ENCODE results near the gene OTULINL.

Gene OTULINL

DNA sequence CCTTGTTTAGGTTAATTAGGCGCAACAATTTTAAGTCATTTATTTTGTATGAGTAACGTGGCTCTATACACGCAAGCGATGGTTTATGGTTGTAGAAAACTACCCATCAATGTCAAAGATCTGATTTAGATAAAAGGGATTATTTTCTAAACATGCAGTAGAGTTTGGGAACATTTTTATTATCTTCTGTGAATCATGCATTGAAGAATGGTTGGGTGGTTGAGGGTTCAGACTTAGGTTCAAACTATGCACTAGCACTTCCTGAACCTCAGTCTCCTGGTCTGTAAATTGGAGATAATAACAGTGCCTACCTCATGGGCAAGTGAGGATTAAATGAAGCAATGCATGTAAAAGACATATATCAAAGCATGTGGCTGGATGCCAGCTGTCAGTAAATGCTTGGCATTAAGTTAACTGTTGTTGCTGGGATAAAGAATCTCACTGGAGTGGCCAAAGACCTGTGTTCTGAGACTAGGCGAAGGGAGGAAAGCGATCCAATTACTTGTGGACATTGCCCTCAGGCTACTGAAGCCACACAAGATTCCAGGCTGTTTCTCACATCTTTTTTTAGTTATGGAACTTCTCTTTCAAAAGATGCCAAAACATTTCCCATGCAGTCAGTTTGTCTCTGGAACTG lies 1.1 kb upstream of the OTULINL start (continued):
- TF ChIP-seq, protein P1, sequence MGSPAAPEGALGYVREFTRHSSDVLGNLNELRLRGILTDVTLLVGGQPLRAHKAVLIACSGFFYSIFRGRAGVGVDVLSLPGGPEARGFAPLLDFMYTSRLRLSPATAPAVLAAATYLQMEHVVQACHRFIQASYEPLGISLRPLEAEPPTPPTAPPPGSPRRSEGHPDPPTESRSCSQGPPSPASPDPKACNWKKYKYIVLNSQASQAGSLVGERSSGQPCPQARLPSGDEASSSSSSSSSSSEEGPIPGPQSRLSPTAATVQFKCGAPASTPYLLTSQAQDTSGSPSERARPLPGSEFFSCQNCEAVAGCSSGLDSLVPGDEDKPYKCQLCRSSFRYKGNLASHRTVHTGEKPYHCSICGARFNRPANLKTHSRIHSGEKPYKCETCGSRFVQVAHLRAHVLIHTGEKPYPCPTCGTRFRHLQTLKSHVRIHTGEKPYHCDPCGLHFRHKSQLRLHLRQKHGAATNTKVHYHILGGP (tag by site-specific recombination; IDR thresholded peaks at IDR 0.05), result no peak
- TF ChIP-seq, protein P2, sequence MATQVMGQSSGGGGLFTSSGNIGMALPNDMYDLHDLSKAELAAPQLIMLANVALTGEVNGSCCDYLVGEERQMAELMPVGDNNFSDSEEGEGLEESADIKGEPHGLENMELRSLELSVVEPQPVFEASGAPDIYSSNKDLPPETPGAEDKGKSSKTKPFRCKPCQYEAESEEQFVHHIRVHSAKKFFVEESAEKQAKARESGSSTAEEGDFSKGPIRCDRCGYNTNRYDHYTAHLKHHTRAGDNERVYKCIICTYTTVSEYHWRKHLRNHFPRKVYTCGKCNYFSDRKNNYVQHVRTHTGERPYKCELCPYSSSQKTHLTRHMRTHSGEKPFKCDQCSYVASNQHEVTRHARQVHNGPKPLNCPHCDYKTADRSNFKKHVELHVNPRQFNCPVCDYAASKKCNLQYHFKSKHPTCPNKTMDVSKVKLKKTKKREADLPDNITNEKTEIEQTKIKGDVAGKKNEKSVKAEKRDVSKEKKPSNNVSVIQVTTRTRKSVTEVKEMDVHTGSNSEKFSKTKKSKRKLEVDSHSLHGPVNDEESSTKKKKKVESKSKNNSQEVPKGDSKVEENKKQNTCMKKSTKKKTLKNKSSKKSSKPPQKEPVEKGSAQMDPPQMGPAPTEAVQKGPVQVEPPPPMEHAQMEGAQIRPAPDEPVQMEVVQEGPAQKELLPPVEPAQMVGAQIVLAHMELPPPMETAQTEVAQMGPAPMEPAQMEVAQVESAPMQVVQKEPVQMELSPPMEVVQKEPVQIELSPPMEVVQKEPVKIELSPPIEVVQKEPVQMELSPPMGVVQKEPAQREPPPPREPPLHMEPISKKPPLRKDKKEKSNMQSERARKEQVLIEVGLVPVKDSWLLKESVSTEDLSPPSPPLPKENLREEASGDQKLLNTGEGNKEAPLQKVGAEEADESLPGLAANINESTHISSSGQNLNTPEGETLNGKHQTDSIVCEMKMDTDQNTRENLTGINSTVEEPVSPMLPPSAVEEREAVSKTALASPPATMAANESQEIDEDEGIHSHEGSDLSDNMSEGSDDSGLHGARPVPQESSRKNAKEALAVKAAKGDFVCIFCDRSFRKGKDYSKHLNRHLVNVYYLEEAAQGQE (tag by site-specific recombination; IDR thresholded peaks at IDR 0.05), result no peak
- no peak for TF ChIP-seq ZNF529 (tag by site-specific recombination; IDR thresholded peaks at IDR 0.05; ENCODE audit: insufficient replicate concordance)
- TF ChIP-seq ZNF600 (tag by site-specific recombination; IDR thresholded peaks at IDR 0.05), result peak; percentile 90
- TF ChIP-seq ZNF174 (tag by site-specific recombination; IDR thresholded peaks at IDR 0.05), result no peak
- no peak for TF ChIP-seq ZNF514 (tag by site-specific recombination; IDR thresholded peaks at IDR 0.05)
- no peak for TF ChIP-seq ZNF223 (tag by site-specific recombination; IDR thresholded peaks at IDR 0.05)
- TF ChIP-seq ZNF585B (tag by site-specific recombination; IDR thresholded peaks at IDR 0.05), result no peak
- TF ChIP-seq, protein P3, sequence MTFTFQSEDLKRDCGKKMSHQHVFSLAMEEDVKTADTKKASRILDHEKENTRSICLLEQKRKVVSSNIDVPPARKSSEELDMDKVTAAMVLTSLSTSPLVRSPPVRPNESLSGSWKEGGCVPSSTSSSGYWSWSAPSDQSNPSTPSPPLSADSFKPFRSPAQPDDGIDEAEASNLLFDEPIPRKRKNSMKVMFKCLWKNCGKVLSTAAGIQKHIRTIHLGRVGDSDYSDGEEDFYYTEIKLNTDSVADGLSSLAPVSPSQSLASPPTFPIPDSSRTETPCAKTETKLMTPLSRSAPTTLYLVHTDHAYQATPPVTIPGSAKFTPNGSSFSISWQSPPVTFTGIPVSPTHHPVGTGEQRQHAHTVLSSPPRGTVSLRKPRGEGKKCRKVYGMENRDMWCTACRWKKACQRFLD (tag by site-specific recombination; IDR thresholded peaks at IDR 0.05), result no peak
- no peak for TF ChIP-seq ZNF133 (tag by site-specific recombination; IDR thresholded peaks at IDR 0.05)
- no peak for TF ChIP-seq ZNF239 (tag by site-specific recombination; IDR thresholded peaks at IDR 0.05)
- no peak for TF ChIP-seq ZFP41 (tag by site-specific recombination; IDR thresholded peaks at IDR 0.05; ENCODE audit: borderline replicate concordance)
- TF ChIP-seq ZNF777 (tag by site-specific recombination; IDR thresholded peaks at IDR 0.05; ENCODE audit: borderline replicate concordance), result no peak
- TF ChIP-seq, protein P4, sequence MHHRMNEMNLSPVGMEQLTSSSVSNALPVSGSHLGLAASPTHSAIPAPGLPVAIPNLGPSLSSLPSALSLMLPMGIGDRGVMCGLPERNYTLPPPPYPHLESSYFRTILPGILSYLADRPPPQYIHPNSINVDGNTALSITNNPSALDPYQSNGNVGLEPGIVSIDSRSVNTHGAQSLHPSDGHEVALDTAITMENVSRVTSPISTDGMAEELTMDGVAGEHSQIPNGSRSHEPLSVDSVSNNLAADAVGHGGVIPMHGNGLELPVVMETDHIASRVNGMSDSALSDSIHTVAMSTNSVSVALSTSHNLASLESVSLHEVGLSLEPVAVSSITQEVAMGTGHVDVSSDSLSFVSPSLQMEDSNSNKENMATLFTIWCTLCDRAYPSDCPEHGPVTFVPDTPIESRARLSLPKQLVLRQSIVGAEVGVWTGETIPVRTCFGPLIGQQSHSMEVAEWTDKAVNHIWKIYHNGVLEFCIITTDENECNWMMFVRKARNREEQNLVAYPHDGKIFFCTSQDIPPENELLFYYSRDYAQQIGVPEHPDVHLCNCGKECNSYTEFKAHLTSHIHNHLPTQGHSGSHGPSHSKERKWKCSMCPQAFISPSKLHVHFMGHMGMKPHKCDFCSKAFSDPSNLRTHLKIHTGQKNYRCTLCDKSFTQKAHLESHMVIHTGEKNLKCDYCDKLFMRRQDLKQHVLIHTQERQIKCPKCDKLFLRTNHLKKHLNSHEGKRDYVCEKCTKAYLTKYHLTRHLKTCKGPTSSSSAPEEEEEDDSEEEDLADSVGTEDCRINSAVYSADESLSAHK (tag by site-specific recombination; IDR thresholded peaks at IDR 0.05), result peak; percentile 39; the same call in 1 of the 2 replicates
- TF ChIP-seq, protein P5, sequence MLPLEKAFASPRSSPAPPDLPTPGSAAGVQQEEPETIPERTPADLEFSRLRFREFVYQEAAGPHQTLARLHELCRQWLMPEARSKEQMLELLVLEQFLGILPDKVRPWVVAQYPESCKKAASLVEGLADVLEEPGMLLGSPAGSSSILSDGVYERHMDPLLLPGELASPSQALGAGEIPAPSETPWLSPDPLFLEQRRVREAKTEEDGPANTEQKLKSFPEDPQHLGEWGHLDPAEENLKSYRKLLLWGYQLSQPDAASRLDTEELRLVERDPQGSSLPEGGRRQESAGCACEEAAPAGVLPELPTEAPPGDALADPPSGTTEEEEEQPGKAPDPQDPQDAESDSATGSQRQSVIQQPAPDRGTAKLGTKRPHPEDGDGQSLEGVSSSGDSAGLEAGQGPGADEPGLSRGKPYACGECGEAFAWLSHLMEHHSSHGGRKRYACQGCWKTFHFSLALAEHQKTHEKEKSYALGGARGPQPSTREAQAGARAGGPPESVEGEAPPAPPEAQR (tag by site-specific recombination; IDR thresholded peaks at IDR 0.05), result no peak
- TF ChIP-seq ZNF248 (tag by site-specific recombination; IDR thresholded peaks at IDR 0.05), result no peak
- TF ChIP-seq TRIM28 (IDR thresholded peaks at IDR 0.05; ENCODE audit: borderline replicate concordance, low read length), result no peak; the same call in 1 of the 2 replicates
- no peak for TF ChIP-seq REPIN1 (tag by site-specific recombination; IDR thresholded peaks at IDR 0.05; ENCODE audit: low read depth)
- TF ChIP-seq ZNF202 (tag by site-specific recombination; IDR thresholded peaks at IDR 0.05; ENCODE audit: borderline replicate concordance), result no peak
- TF ChIP-seq ZNF664 (tag by site-specific recombination; IDR thresholded peaks at IDR 0.05), result peak; percentile 97
- TF ChIP-seq ZNF555 (tag by site-specific recombination; conservative IDR thresholded peaks at IDR 0.05), result no peak
- no peak for TF ChIP-seq ZNF155 (tag by site-specific recombination; IDR thresholded peaks at IDR 0.05)
- no peak for TF ChIP-seq HOXA7 (CRISPR knock-in tag; IDR thresholded peaks at IDR 0.05; ENCODE audit: borderline replicate concordance)
- no peak for TF ChIP-seq KLF16 (tag by site-specific recombination; IDR thresholded peaks at IDR 0.05)
- TF ChIP-seq ZNF114 (tag by site-specific recombination; IDR thresholded peaks at IDR 0.05), result no peak
- no peak for TF ChIP-seq ZNF292 (tag by site-specific recombination; IDR thresholded peaks at IDR 0.05; ENCODE audit: borderline replicate concordance, low read depth)
- TF ChIP-seq, protein P6, sequence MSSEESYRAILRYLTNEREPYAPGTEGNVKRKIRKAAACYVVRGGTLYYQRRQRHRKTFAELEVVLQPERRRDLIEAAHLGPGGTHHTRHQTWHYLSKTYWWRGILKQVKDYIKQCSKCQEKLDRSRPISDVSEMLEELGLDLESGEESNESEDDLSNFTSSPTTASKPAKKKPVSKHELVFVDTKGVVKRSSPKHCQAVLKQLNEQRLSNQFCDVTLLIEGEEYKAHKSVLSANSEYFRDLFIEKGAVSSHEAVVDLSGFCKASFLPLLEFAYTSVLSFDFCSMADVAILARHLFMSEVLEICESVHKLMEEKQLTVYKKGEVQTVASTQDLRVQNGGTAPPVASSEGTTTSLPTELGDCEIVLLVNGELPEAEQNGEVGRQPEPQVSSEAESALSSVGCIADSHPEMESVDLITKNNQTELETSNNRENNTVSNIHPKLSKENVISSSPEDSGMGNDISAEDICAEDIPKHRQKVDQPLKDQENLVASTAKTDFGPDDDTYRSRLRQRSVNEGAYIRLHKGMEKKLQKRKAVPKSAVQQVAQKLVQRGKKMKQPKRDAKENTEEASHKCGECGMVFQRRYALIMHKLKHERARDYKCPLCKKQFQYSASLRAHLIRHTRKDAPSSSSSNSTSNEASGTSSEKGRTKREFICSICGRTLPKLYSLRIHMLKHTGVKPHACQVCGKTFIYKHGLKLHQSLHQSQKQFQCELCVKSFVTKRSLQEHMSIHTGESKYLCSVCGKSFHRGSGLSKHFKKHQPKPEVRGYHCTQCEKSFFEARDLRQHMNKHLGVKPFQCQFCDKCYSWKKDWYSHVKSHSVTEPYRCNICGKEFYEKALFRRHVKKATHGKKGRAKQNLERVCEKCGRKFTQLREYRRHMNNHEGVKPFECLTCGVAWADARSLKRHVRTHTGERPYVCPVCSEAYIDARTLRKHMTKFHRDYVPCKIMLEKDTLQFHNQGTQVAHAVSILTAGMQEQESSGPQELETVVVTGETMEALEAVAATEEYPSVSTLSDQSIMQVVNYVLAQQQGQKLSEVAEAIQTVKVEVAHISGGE (tag by site-specific recombination; conservative IDR thresholded peaks at IDR 0.05; ENCODE audit: low read depth), result no peak
